ENCODE measurements around the gene PTGDR. TPM values are rescaled to one million over a fixed set of nuclear protein-coding genes. Genes with fewer than 3 reads are reported as not detected.

Gene PTGDR, protein sequence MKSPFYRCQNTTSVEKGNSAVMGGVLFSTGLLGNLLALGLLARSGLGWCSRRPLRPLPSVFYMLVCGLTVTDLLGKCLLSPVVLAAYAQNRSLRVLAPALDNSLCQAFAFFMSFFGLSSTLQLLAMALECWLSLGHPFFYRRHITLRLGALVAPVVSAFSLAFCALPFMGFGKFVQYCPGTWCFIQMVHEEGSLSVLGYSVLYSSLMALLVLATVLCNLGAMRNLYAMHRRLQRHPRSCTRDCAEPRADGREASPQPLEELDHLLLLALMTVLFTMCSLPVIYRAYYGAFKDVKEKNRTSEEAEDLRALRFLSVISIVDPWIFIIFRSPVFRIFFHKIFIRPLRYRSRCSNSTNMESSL
- 1 to 10 TPM; 1.0 to 3.0 (median 1.9) TPM for total RNA-seq

GRCh38 chr14:52267501-52268278 is at the start of gene PTGDR:
Gene PTGDR (plus strand): TSS chr14:52267698. CDS start chr14:52267815, 117 bp downstream.
- no peak for TF ChIP-seq CTCF (IDR thresholded peaks at IDR 0.05; ENCODE audit: low read depth)

GRCh38 chr14:52219488-52220084 is 47.9 kb upstream of the PTGDR start:
- TF ChIP-seq CTCF (IDR thresholded peaks at IDR 0.05; ENCODE audit: low read depth): no peak

DNA sequence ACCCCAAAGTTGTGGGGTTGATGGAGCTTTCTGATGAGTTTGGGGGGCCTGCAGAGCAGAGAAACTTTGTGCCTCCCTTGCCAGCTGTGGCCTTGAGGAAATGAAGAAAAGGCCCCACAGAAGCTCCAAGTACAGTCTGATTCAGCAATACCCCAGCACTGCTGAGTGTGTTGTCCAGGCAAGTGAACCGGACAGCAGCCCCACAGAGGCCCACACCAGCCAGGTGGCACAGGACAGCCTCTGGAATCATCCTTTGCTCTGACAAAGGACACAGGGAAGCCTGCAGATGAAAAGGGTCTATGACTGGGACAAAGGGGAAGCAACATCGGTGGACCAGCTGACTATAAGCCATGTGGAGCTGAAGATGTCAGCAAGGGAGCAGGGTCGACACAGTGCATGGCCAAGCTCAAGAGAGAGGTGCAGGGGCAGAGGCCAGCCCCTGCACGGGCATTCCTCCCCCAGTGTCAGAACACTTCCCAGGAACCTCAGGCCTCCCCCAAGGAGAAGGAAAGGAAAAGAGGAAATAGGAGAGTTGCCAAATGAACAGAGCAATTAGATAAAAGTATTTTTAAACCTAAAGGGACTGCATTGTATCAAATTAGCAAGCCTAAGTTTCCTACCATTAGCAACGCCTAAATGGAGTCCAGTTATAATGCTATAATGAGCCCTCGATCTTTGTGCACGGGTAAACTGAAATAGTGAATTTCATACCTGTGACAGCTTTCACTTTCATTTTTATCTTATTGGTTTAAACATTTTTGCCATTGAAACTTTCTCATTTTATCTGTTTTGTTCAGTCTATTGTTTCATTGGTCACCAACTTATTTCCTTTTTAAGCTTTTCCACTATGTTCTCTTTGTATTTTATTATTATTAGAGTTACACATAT is 46.3 kb upstream of the PTGDR start:
- no peak for TF ChIP-seq CTCF (IDR thresholded peaks at IDR 0.05; ENCODE audit: low read depth)

DNA sequence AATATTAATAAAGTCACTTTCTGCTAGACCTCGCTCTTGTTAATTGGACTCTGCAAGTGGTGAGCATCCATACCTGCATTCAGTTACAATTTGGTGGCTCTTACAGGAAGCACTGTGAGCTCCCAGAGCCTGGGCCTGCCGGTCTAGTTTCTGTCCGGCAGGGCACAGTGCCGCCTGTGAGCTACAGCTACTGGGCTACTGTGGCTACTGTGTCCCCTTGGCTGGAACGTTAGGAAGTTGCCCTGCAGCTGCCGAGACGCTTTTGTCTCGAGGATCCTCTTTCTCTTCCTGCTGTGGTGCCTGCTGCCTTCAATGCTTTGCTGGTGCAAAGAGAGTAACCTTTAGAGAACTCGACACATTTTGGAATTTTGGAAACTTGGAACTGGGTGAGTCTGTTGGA is 44.6 kb upstream of the PTGDR start:
- no peak for TF ChIP-seq CTCF (IDR thresholded peaks at IDR 0.05; ENCODE audit: low read depth)

GRCh38 chr14:52227619-52228222 is 39.8 kb upstream of the PTGDR start:
- no peak for TF ChIP-seq CTCF (IDR thresholded peaks at IDR 0.05; ENCODE audit: low read depth)

DNA sequence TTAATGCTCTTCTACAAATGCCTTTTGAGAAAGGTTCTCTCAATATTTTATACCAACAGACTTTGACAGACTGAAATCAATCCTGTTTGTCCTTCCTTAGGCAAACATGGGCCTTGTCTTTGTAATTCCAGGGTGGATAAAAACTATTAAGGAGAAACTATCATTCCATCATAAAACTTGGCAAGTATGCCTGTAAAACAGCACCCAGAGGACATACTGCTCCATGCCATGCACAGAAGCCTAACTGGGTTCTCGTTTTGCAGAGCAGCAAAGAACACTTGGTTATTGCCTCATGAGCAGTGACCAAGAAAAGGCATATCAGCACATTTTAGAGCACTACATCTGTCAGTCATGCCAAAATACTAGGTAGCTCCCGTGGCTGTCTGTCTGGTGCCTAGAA is 33.8 kb upstream of the PTGDR start:
- TF ChIP-seq CTCF (IDR thresholded peaks at IDR 0.05; ENCODE audit: low read depth): no peak

Measured in subcutaneous adipose tissue (tissue), 4 donors.